ENCODE data around the gene DUOX1. TPM values are rescaled to one million over a fixed set of nuclear protein-coding genes. Genes with fewer than 3 reads are reported as not detected.
"Not testable (repeated sequence)": the region's sequence is repeated elsewhere in the genome, so short reads cannot be mapped to it uniquely, and the experiment has no call there.

DUOX1 gene
- polyA plus RNA-seq (2012; ENCODE audit: low read depth, missing spikeins) = 0.62 TPM

- DNase-seq (ENCODE audit: insufficient read length, low spot score) = no peak
- TF ChIP-seq SPI1 (IDR thresholded peaks at IDR 0.05; ENCODE audit: low read depth, low read length) = no peak
- no peak for TF ChIP-seq PAX5 (IDR thresholded peaks at IDR 0.05; ENCODE audit: insufficient read depth, low read length, severe bottlenecking)
- TF ChIP-seq TAF1 (IDR thresholded peaks at IDR 0.05; ENCODE audit: low read depth, low read length) = no peak
- no peak for TF ChIP-seq POLR2A (IDR thresholded peaks at IDR 0.05; ENCODE audit: low read depth, low read length)
- TF ChIP-seq POU2F2 (IDR thresholded peaks at IDR 0.05; ENCODE audit: low read depth, low read length) = no peak
- TF ChIP-seq POLR2AphosphoS5 (IDR thresholded peaks at IDR 0.05; ENCODE audit: low read depth, low read length) = no peak
- no peak for FAIRE-seq
Measured at GRCh38 chr15:45129651-45130129, at the start of gene DUOX1, which contains the start of gene DUOXA1. Gene DUOX1, plus strand, starts transcription at chr15:45129994. Its CDS starts 1,973 bp downstream, at chr15:45131967. Gene DUOXA1, minus strand, starts transcription at chr15:45129879. Its CDS starts 6,865 bp downstream, at chr15:45123014.

- not testable (repeated sequence) for DNase-seq (ENCODE audit: insufficient read length, low spot score); FAIRE-seq
Measured at GRCh38 chr15:45080593-45080992, 49.2 kb upstream of the DUOX1 start.

- FAIRE-seq; DNase-seq (ENCODE audit: insufficient read length, low spot score): not testable (repeated sequence)
Measured at GRCh38 chr15:45082412-45082811, 47.4 kb upstream of the DUOX1 start.

- DNase-seq (ENCODE audit: insufficient read length, low spot score) (no peak), FAIRE-seq (no peak)
- TF ChIP-seq POU2F2 (IDR thresholded peaks at IDR 0.05; ENCODE audit: low read depth, low read length) = no peak
Measured at GRCh38 chr15:45083223-45083622, 46.6 kb upstream of the DUOX1 start.

- no peak for DNase-seq (ENCODE audit: insufficient read length, low spot score)
- no peak for FAIRE-seq
- TF ChIP-seq TAF1 (IDR thresholded peaks at IDR 0.05; ENCODE audit: low read depth, low read length) (no peak), SPI1 (IDR thresholded peaks at IDR 0.05; ENCODE audit: low read depth, low read length) (no peak), POU2F2 (IDR thresholded peaks at IDR 0.05; ENCODE audit: low read depth, low read length) (no peak), PAX5 (IDR thresholded peaks at IDR 0.05; ENCODE audit: insufficient read depth, low read length, severe bottlenecking) (no peak), POLR2A (IDR thresholded peaks at IDR 0.05; ENCODE audit: low read depth, low read length) (no peak), POLR2AphosphoS5 (IDR thresholded peaks at IDR 0.05; ENCODE audit: low read depth, low read length) (no peak)
Measured at GRCh38 chr15:45084163-45084562, 45.6 kb upstream of the DUOX1 start.

- TF ChIP-seq POLR2A (IDR thresholded peaks at IDR 0.05; ENCODE audit: low read depth, low read length) (no peak), PAX5 (IDR thresholded peaks at IDR 0.05; ENCODE audit: insufficient read depth, low read length, severe bottlenecking) (no peak), SPI1 (IDR thresholded peaks at IDR 0.05; ENCODE audit: low read depth, low read length) (no peak), TAF1 (IDR thresholded peaks at IDR 0.05; ENCODE audit: low read depth, low read length) (no peak), POLR2AphosphoS5 (IDR thresholded peaks at IDR 0.05; ENCODE audit: low read depth, low read length) (no peak), POU2F2 (IDR thresholded peaks at IDR 0.05; ENCODE audit: low read depth, low read length) (no peak)
- FAIRE-seq (no peak), DNase-seq (ENCODE audit: insufficient read length, low spot score) (no peak)
Measured at GRCh38 chr15:45087513-45087912, 42.3 kb upstream of the DUOX1 start.

GRCh38 chr15:45088801-45089711, 40.7 kb upstream of the DUOX1 start:
- no peak for DNase-seq (ENCODE audit: insufficient read length, low spot score)
- FAIRE-seq = no peak
- no peak for TF ChIP-seq POLR2AphosphoS5 (IDR thresholded peaks at IDR 0.05; ENCODE audit: low read depth, low read length)
- TF ChIP-seq POLR2A (IDR thresholded peaks at IDR 0.05; ENCODE audit: low read depth, low read length) = no peak
- no peak for TF ChIP-seq POU2F2 (IDR thresholded peaks at IDR 0.05; ENCODE audit: low read depth, low read length)
- no peak for TF ChIP-seq PAX5 (IDR thresholded peaks at IDR 0.05; ENCODE audit: insufficient read depth, low read length, severe bottlenecking)
- no peak for TF ChIP-seq TAF1 (IDR thresholded peaks at IDR 0.05; ENCODE audit: low read depth, low read length)
- TF ChIP-seq SPI1 (IDR thresholded peaks at IDR 0.05; ENCODE audit: low read depth, low read length) = no peak

GRCh38 chr15:45089712-45090373, 40.0 kb upstream of the DUOX1 start:
- DNase-seq (ENCODE audit: insufficient read length, low spot score) = no peak
- FAIRE-seq = no peak
- TF ChIP-seq SPI1 (IDR thresholded peaks at IDR 0.05; ENCODE audit: low read depth, low read length) (no peak), TAF1 (IDR thresholded peaks at IDR 0.05; ENCODE audit: low read depth, low read length) (no peak), PAX5 (IDR thresholded peaks at IDR 0.05; ENCODE audit: insufficient read depth, low read length, severe bottlenecking) (no peak), POLR2A (IDR thresholded peaks at IDR 0.05; ENCODE audit: low read depth, low read length) (no peak), POU2F2 (IDR thresholded peaks at IDR 0.05; ENCODE audit: low read depth, low read length) (no peak), POLR2AphosphoS5 (IDR thresholded peaks at IDR 0.05; ENCODE audit: low read depth, low read length) (no peak)

GRCh38 chr15:45091161-45091560, 38.6 kb upstream of the DUOX1 start:
- FAIRE-seq (no peak), DNase-seq (ENCODE audit: insufficient read length, low spot score) (no peak)

GRCh38 chr15:45091576-45091975, 38.2 kb upstream of the DUOX1 start:
- FAIRE-seq = no peak
- DNase-seq (ENCODE audit: insufficient read length, low spot score) = no peak
- TF ChIP-seq POU2F2 (IDR thresholded peaks at IDR 0.05; ENCODE audit: low read depth, low read length) (no peak), POLR2AphosphoS5 (IDR thresholded peaks at IDR 0.05; ENCODE audit: low read depth, low read length) (no peak), POLR2A (IDR thresholded peaks at IDR 0.05; ENCODE audit: low read depth, low read length) (no peak), TAF1 (IDR thresholded peaks at IDR 0.05; ENCODE audit: low read depth, low read length) (no peak)

More at GRCh38 chr15:45091161-45091560, 38.6 kb upstream of the DUOX1 start:
- TF ChIP-seq POU2F2 (IDR thresholded peaks at IDR 0.05; ENCODE audit: low read depth, low read length) = no peak
- no peak for TF ChIP-seq POLR2A (IDR thresholded peaks at IDR 0.05; ENCODE audit: low read depth, low read length)
- TF ChIP-seq SPI1 (IDR thresholded peaks at IDR 0.05; ENCODE audit: low read depth, low read length) = no peak
- no peak for TF ChIP-seq TAF1 (IDR thresholded peaks at IDR 0.05; ENCODE audit: low read depth, low read length)
- TF ChIP-seq PAX5 (IDR thresholded peaks at IDR 0.05; ENCODE audit: insufficient read depth, low read length, severe bottlenecking) = no peak
- no peak for TF ChIP-seq POLR2AphosphoS5 (IDR thresholded peaks at IDR 0.05; ENCODE audit: low read depth, low read length)

Measured in GM12891 (cell line).